K562 (cell line): ENCODE data around the gene DROSHA.

Experiments used
- ARNT ChIP-seq, 2 experiments: fragments of 450-650 bp; IDR thresholded peaks; 2 replicates each; pipeline ENCODE4 v1.6.1; 2016; ENCODE audit warnings: mild to moderate bottlenecking in 1 of 2
- CREM ChIP-seq: IDR thresholded peaks from 2 replicates; pipeline ENCODE4 v1.6.1; 2014; ENCODE audit warnings: antibody characterized with exemption, low read depth
- CTCF ChIP-seq, 3 experiments: IDR thresholded peaks in 2 of 3; conservative IDR thresholded peaks in 1 of 3; 2 replicates each; pipeline ENCODE4 v1.5.1; 2011 to 2012; ENCODE audit warnings: low read length in 3 of 3, mild to moderate bottlenecking in 3 of 3, control low read depth in 2 of 3, improper control_type of control experiment in 1 of 3, inconsistent platforms in 1 of 3, low read depth in 1 of 3, mixed read lengths in 1 of 3, moderate library complexity in 1 of 3; ENCODE audit not compliant: insufficient read depth in 2 of 3
- EGR1 ChIP-seq: fragments of 450-650 bp; conservative IDR thresholded peaks from 2 replicates; pipeline ENCODE4 v1.6.1; 2017; ENCODE audit warnings: mild to moderate bottlenecking
- HDAC2 ChIP-seq: fragments of 450-650 bp; IDR thresholded peaks from 2 replicates; pipeline ENCODE4 v1.6.1; 2016; ENCODE audit warnings: mild to moderate bottlenecking
- NR1H2 ChIP-seq: sonication (generic); formaldehyde crosslinking; IDR thresholded peaks from 2 replicates; pipeline ENCODE4 v1.4.0; 2020; ENCODE audit warnings: mild to moderate bottlenecking, missing genetic modification reagents
- NRF1 ChIP-seq, 2 experiments: fragments of 450-650 bp; IDR thresholded peaks in 1 of 2; conservative IDR thresholded peaks in 1 of 2; 2 replicates each; pipeline ENCODE4 v1.6.1; 2014; ENCODE audit warnings: mild to moderate bottlenecking in 2 of 2
- PHB2 ChIP-seq: fragments of 450-650 bp; IDR thresholded peaks from 2 replicates; pipeline ENCODE4 v1.6.1; 2017; ENCODE audit warnings: low read depth
- SP1 ChIP-seq: sonication (generic); formaldehyde crosslinking; IDR thresholded peaks from 2 replicates; pipeline ENCODE4 v1.8.1; 2022; ENCODE audit warnings: mild to moderate bottlenecking, missing genetic modification reagents
- TCF7 ChIP-seq: sonication (generic); IDR thresholded peaks from 2 replicates; pipeline ENCODE4 v1.6.1; 2016; ENCODE audit warnings: antibody characterized with exemption, borderline replicate concordance
- TCF7L2 ChIP-seq: fragments of 150-350 bp; IDR thresholded peaks from 2 replicates; pipeline ENCODE4 v1.6.1; 2016; ENCODE audit warnings: low read depth, mild to moderate bottlenecking, low read length, moderate library complexity
- YY1 ChIP-seq, 3 experiments: IDR thresholded peaks; 2 replicates each; pipeline ENCODE4 v1.6.1; 2011; ENCODE audit warnings: low read length in 2 of 3, mild to moderate bottlenecking in 2 of 3, moderate library complexity in 2 of 3, borderline replicate concordance in 1 of 3, control low read depth in 1 of 3, low read depth in 1 of 3; ENCODE audit not compliant: insufficient read depth in 3 of 3, insufficient replicate concordance in 2 of 3, control insufficient read depth in 1 of 3, insufficient read length in 1 of 3; ENCODE audit errors: extremely low read depth in 1 of 3
- ZNF24 ChIP-seq: fragments of 450-650 bp; IDR thresholded peaks from 2 replicates; pipeline ENCODE4 v1.6.1; 2016
- ZNF766 ChIP-seq: fragments of 200-800 bp; sonication (Bioruptor generic); conservative IDR thresholded peaks from 2 replicates; pipeline ENCODE4 v1.6.1; 2016; ENCODE audit warnings: missing genetic modification characterization, missing compliant biosample characterization

- TF ChIP-seq NR1H2 (CRISPR knock-in tag) (no peak), PHB2 (no peak), ARNT (IDR thresholded peaks at IDR 0.05) (no peak), HDAC2 (no peak), NRF1 (conservative IDR thresholded peaks at IDR 0.05 in 1 of 2, IDR thresholded peaks at IDR 0.05 in 1 of 2) (no peak), TCF7L2 (no peak), SP1 (no peak), CTCF (IDR thresholded peaks at IDR 0.05 in 2 of 3, conservative IDR thresholded peaks at IDR 0.05 in 1 of 3; ENCODE audit: insufficient read depth in 2 of 3, low read depth in 1 of 3, low read length in 3 of 3) (no peak), ZNF24 (no peak), TCF7 (no peak), ZNF766 (CRISPR knock-in tag) (no peak), YY1 (IDR thresholded peaks at IDR 0.05; ENCODE audit: borderline replicate concordance in 1 of 3, control insufficient read depth in 1 of 3, extremely low read depth in 1 of 3, insufficient read depth in 3 of 3, insufficient read length in 1 of 3, insufficient replicate concordance in 2 of 3, low read depth in 1 of 3, low read length in 2 of 3) (no peak), EGR1 (no peak), CREM (no peak)
Measured at GRCh38 chr5:31433229-31433628, 98.7 kb downstream of the DROSHA start.
